Activated naive CD8-positive, alpha-beta T cell treated with anti-CD3 and anti-CD28 coated beads, Interleukin-2, amount 10 ng/mL, durations not matched to agents 7 days and 5 days (primary cell): ENCODE measurements around the gene C1orf35. TPM values are rescaled to one million over a fixed set of nuclear protein-coding genes. Genes with fewer than 3 reads are reported as not detected.

Experiments
- ATAC-seq: fragments of 150-1000 bp; cut with Tn5 transposase; one replicate; pipeline ENCODE4 v1.10.0; 2021; ENCODE audit warnings: low read depth, moderate library complexity
- POLR2A ChIA-PET: fragments of 350-600 bp; sonication (Branson Sonifier 250); formaldehyde crosslinking; loops from one replicate; lab custom pipeline; 2021; ENCODE audit warnings: antibody characterized with exemption; lab: Charles Lee
- DNase-seq: peaks from one replicate; pipeline ENCODE4 v3.0.0; 2021
- H3K27ac Mint-ChIP-seq: one replicate; pipeline ENCODE4 v1.8.0; 2022; ENCODE audit warnings: mild to moderate bottlenecking, mixed read lengths
- H3K27me3 Mint-ChIP-seq: one replicate; pipeline ENCODE4 v1.8.0; 2022; ENCODE audit warnings: mild to moderate bottlenecking, moderate library complexity, mixed read lengths
- H3K36me3 Mint-ChIP-seq: one replicate; pipeline ENCODE4 v1.8.0; 2021; ENCODE audit warnings: mild to moderate bottlenecking, mixed read lengths
- H3K4me1 Mint-ChIP-seq: one replicate; pipeline ENCODE4 v1.8.0; 2021; ENCODE audit warnings: mixed read lengths
- H3K4me3 Mint-ChIP-seq: one replicate; pipeline ENCODE4 v1.8.0; 2022; ENCODE audit warnings: mild to moderate bottlenecking, moderate library complexity, mixed read lengths
- H3K9me3 Mint-ChIP-seq: one replicate; pipeline ENCODE4 v1.8.0; 2021; ENCODE audit warnings: mixed read lengths
- total RNA-seq, 2 experiments: library from RNA; stranded (reverse); gene quantifications; one replicate each; pipeline ENCODE4 v1.2.3, GENCODE V29; 2021

The C1orf35 gene
- total RNA-seq, 2 experiments from 2014 or later: 25.2 to 29.2 TPM

GRCh38 chr1:228072658-228073043 is 30.5 kb downstream of the C1orf35 start:
- ATAC-seq: no peak
- no peak for DNase-seq
- H3K36me3 Mint-ChIP-seq: no peaks in the 10 kb centered on the region
- H3K9me3 Mint-ChIP-seq: no peaks in the 10 kb centered on the region
- H3K27me3 Mint-ChIP-seq: peaks cover 4% of the 10 kb centered on the region
- H3K4me1 Mint-ChIP-seq: peaks cover 2% of the 10 kb centered on the region
- no peak overlapping the region for H3K27ac Mint-ChIP-seq
- no peak overlapping the region for H3K4me3 Mint-ChIP-seq
- POLR2A ChIA-PET: no interaction called here

GRCh38 chr1:228071839-228072657 is 31.1 kb downstream of the C1orf35 start:
- no peaks in the 10 kb centered on the region for H3K9me3 Mint-ChIP-seq
- H3K27ac Mint-ChIP-seq: no peak overlapping the region
- H3K4me1 Mint-ChIP-seq: peaks cover 2% of the 10 kb centered on the region
- peak; percentile 22 for ATAC-seq
- H3K36me3 Mint-ChIP-seq: no peaks in the 10 kb centered on the region
- DNase-seq: no peak
- H3K4me3 Mint-ChIP-seq: no peak overlapping the region
- peaks cover 7% of the 10 kb centered on the region for H3K27me3 Mint-ChIP-seq
- POLR2A ChIA-PET: no interaction called here

GRCh38 chr1:228070851-228071250 is 32.3 kb downstream of the C1orf35 start:
- Mint-ChIP-seq H3K27me3 (peaks cover 14% of the 10 kb centered on the region), H3K27ac (no peak overlapping the region), H3K4me1 (peaks cover 2% of the 10 kb centered on the region), H3K4me3 (no peak overlapping the region), H3K9me3 (no peaks in the 10 kb centered on the region), H3K36me3 (no peaks in the 10 kb centered on the region)
- ATAC-seq: no peak
- no peak for DNase-seq
- POLR2A ChIA-PET: no interaction called here

- DNase-seq: no peak
- Mint-ChIP-seq H3K27ac (no peak overlapping the region), H3K27me3 (peaks cover 14% of the 10 kb centered on the region), H3K4me3 (no peak overlapping the region), H3K9me3 (no peaks in the 10 kb centered on the region), H3K36me3 (no peaks in the 10 kb centered on the region), H3K4me1 (peaks cover 1% of the 10 kb centered on the region)
- no peak for ATAC-seq
- POLR2A ChIA-PET: no interaction called here
Measured at GRCh38 chr1:228070173-228070572, 33.0 kb downstream of the C1orf35 start.

GRCh38 chr1:228068359-228068758 is 34.8 kb downstream of the C1orf35 start:
- peaks cover 1% of the 10 kb centered on the region for H3K4me1 Mint-ChIP-seq

GRCh38 chr1:228066891-228067654 is 36.1 kb downstream of the C1orf35 start:
- no peak overlapping the region for H3K27ac Mint-ChIP-seq
- DNase-seq (no peak), ATAC-seq (no peak)
- H3K36me3 Mint-ChIP-seq: no peaks in the 10 kb centered on the region
- POLR2A ChIA-PET: interaction anchor here (0.7 kb wide), 1 partner anchor 8 kb away, joined by 3 read pairs; no protein-coding TSS in a partner anchor
- no peaks in the 10 kb centered on the region for H3K9me3 Mint-ChIP-seq
- H3K27me3 Mint-ChIP-seq: peaks cover 14% of the 10 kb centered on the region
- H3K4me1 Mint-ChIP-seq: peaks cover 1% of the 10 kb centered on the region
- no peak overlapping the region for H3K4me3 Mint-ChIP-seq

More at GRCh38 chr1:228068359-228068758, 34.8 kb downstream of the C1orf35 start:
- DNase-seq (no peak), ATAC-seq (no peak)
- Mint-ChIP-seq H3K27ac (no peak overlapping the region), H3K4me3 (no peak overlapping the region), H3K36me3 (no peaks in the 10 kb centered on the region), H3K9me3 (no peaks in the 10 kb centered on the region), H3K27me3 (peaks cover 14% of the 10 kb centered on the region)
- POLR2A ChIA-PET: no interaction called here

GRCh38 chr1:228066416-228066815 is 36.7 kb downstream of the C1orf35 start:
- peaks cover 10% of the 10 kb centered on the region for H3K27me3 Mint-ChIP-seq
- H3K9me3 Mint-ChIP-seq: no peaks in the 10 kb centered on the region
- no peak overlapping the region for H3K4me3 Mint-ChIP-seq
- ATAC-seq (no peak), DNase-seq (no peak)
- no peaks in the 10 kb centered on the region for H3K36me3 Mint-ChIP-seq
- POLR2A ChIA-PET: interaction anchor here (0.7 kb wide), 1 partner anchor 8 kb away, joined by 3 read pairs; no protein-coding TSS in a partner anchor
- peaks cover 1% of the 10 kb centered on the region for H3K4me1 Mint-ChIP-seq
- no peak overlapping the region for H3K27ac Mint-ChIP-seq

GRCh38 chr1:228065543-228066347 is 37.4 kb downstream of the C1orf35 start:
- ATAC-seq: no peak
- POLR2A ChIA-PET: interaction anchor here (0.7 kb wide), 1 partner anchor 7 kb away, joined by 3 read pairs; no protein-coding TSS in a partner anchor
- DNase-seq: no peak
- no peaks in the 10 kb centered on the region for H3K9me3 Mint-ChIP-seq
- no peak overlapping the region for H3K27ac Mint-ChIP-seq
- H3K27me3 Mint-ChIP-seq: peaks cover 17% of the 10 kb centered on the region
- H3K4me3 Mint-ChIP-seq: no peak overlapping the region
- H3K4me1 Mint-ChIP-seq: peaks cover 3% of the 10 kb centered on the region
- no peaks in the 10 kb centered on the region for H3K36me3 Mint-ChIP-seq

- peaks cover 3% of the 10 kb centered on the region for H3K4me1 Mint-ChIP-seq
- peaks cover 20% of the 10 kb centered on the region for H3K27me3 Mint-ChIP-seq
- no peak for ATAC-seq
- POLR2A ChIA-PET: no interaction called here
- H3K4me3 Mint-ChIP-seq: no peak overlapping the region
- no peaks in the 10 kb centered on the region for H3K9me3 Mint-ChIP-seq
- H3K27ac Mint-ChIP-seq: no peak overlapping the region
- DNase-seq: no peak
- no peaks in the 10 kb centered on the region for H3K36me3 Mint-ChIP-seq
Measured at GRCh38 chr1:228064741-228065542, 38.2 kb downstream of the C1orf35 start.

GRCh38 chr1:228064296-228064695 is 38.8 kb downstream of the C1orf35 start:
- H3K4me1 Mint-ChIP-seq: peaks cover 3% of the 10 kb centered on the region
- H3K36me3 Mint-ChIP-seq: no peaks in the 10 kb centered on the region
- H3K4me3 Mint-ChIP-seq: no peak overlapping the region
- no peak overlapping the region for H3K27ac Mint-ChIP-seq
- H3K9me3 Mint-ChIP-seq: no peaks in the 10 kb centered on the region
- no peak for DNase-seq
- ATAC-seq: no peak
- H3K27me3 Mint-ChIP-seq: peaks cover 22% of the 10 kb centered on the region
- POLR2A ChIA-PET: no interaction called here

GRCh38 chr1:228063251-228064191 is 39.6 kb downstream of the C1orf35 start:
- no peak overlapping the region for H3K27ac Mint-ChIP-seq
- H3K4me1 Mint-ChIP-seq: peaks cover 3% of the 10 kb centered on the region
- no peaks in the 10 kb centered on the region for H3K36me3 Mint-ChIP-seq
- H3K4me3 Mint-ChIP-seq: no peak overlapping the region
- POLR2A ChIA-PET: no interaction called here
- ATAC-seq (no peak), DNase-seq (no peak)
- H3K27me3 Mint-ChIP-seq: peaks cover 23% of the 10 kb centered on the region
- no peaks in the 10 kb centered on the region for H3K9me3 Mint-ChIP-seq

GRCh38 chr1:228062812-228063211 is 40.3 kb downstream of the C1orf35 start:
- no peak for DNase-seq
- H3K9me3 Mint-ChIP-seq: no peaks in the 10 kb centered on the region
- no peak for ATAC-seq
- POLR2A ChIA-PET: no interaction called here
- no peaks in the 10 kb centered on the region for H3K36me3 Mint-ChIP-seq
- no peak overlapping the region for H3K4me3 Mint-ChIP-seq
- peaks cover 3% of the 10 kb centered on the region for H3K4me1 Mint-ChIP-seq
- peaks cover 30% of the 10 kb centered on the region for H3K27me3 Mint-ChIP-seq
- no peak overlapping the region for H3K27ac Mint-ChIP-seq
